KMS-11 (cell line): ENCODE results near the gene MRI1.
A peak's percentile ranks its signal among the peaks of the same experiment; 100 is the strongest.

Experiments used
- H2AFZ ChIP-seq: fragments of 200-600 bp; sonication (generic); 2 replicates; pipeline ENCODE4 v1.6.1; 2016; ENCODE audit warnings: antibody characterized with exemption, mixed run types, low read depth
- H3K27ac ChIP-seq: fragments of 200-600 bp; sonication (generic); 2 replicates; pipeline ENCODE4 v1.6.1; 2016; ENCODE audit warnings: mild to moderate bottlenecking, mixed run types
- H3K27me3 ChIP-seq: fragments of 200-600 bp; sonication (generic); 2 replicates; pipeline ENCODE4 v1.6.1; 2017; ENCODE audit warnings: mild to moderate bottlenecking, low read depth, mixed run types, moderate library complexity; ENCODE audit not compliant: insufficient read depth
- H3K36me3 ChIP-seq: fragments of 200-600 bp; sonication (generic); 2 replicates; pipeline ENCODE4 v1.6.1; 2017; ENCODE audit warnings: mild to moderate bottlenecking, mixed run types; ENCODE audit not compliant: insufficient read depth
- H3K4me1 ChIP-seq: fragments of 200-600 bp; sonication (generic); 2 replicates; pipeline ENCODE4 v1.6.1; 2016; ENCODE audit warnings: mild to moderate bottlenecking, low read depth, mixed run types; ENCODE audit not compliant: poor library complexity, severe bottlenecking
- H3K4me2 ChIP-seq: fragments of 200-600 bp; sonication (generic); 2 replicates; pipeline ENCODE4 v1.7.0; 2016; ENCODE audit warnings: mild to moderate bottlenecking, mixed run types
- H3K4me3 ChIP-seq: fragments of 200-600 bp; sonication (generic); IDR thresholded peaks from 2 replicates; pipeline ENCODE4 v1.6.1; 2017; ENCODE audit warnings: low read depth, low read length, mixed read lengths; ENCODE audit not compliant: insufficient read depth
- H3K79me2 ChIP-seq: fragments of 200-600 bp; sonication (generic); 2 replicates; pipeline ENCODE4 v1.6.1; 2016; ENCODE audit warnings: low read depth, mixed run types; ENCODE audit not compliant: insufficient read depth
- H3K9ac ChIP-seq: fragments of 200-600 bp; sonication (generic); 2 replicates; pipeline ENCODE4 v1.6.1; 2016; ENCODE audit warnings: mild to moderate bottlenecking, mixed run types
- H4K20me1 ChIP-seq: fragments of 200-600 bp; sonication (generic); 2 replicates; pipeline ENCODE4 v1.6.1; 2016; ENCODE audit warnings: mild to moderate bottlenecking, mixed run types; ENCODE audit not compliant: insufficient read depth
- TF ChIP-seq, protein P1 (sequence below): fragments of 200-600 bp; sonication (generic); conservative IDR thresholded peaks from 2 replicates; pipeline ENCODE4 v1.6.1; 2017; ENCODE audit warnings: low read depth, mild to moderate bottlenecking, antibody characterized with exemption, low read length, moderate library complexity, mixed read lengths

The MRI1 gene

GRCh38 chr19:13768510-13768909, 4.2 kb downstream of the MRI1 start:
- no peak overlapping the region for H3K4me2 ChIP-seq
- no peak overlapping the region for H3K4me3 ChIP-seq
- no peak overlapping the region for H3K9ac ChIP-seq
- H3K27ac ChIP-seq: no peak overlapping the region
- no peaks in the 10 kb centered on the region for H4K20me1 ChIP-seq
- TF ChIP-seq, protein P1, sequence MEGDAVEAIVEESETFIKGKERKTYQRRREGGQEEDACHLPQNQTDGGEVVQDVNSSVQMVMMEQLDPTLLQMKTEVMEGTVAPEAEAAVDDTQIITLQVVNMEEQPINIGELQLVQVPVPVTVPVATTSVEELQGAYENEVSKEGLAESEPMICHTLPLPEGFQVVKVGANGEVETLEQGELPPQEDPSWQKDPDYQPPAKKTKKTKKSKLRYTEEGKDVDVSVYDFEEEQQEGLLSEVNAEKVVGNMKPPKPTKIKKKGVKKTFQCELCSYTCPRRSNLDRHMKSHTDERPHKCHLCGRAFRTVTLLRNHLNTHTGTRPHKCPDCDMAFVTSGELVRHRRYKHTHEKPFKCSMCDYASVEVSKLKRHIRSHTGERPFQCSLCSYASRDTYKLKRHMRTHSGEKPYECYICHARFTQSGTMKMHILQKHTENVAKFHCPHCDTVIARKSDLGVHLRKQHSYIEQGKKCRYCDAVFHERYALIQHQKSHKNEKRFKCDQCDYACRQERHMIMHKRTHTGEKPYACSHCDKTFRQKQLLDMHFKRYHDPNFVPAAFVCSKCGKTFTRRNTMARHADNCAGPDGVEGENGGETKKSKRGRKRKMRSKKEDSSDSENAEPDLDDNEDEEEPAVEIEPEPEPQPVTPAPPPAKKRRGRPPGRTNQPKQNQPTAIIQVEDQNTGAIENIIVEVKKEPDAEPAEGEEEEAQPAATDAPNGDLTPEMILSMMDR: no peak
- H3K36me3 ChIP-seq: no peaks in the 10 kb centered on the region
- H3K4me1 ChIP-seq: no peaks in the 10 kb centered on the region
- H3K79me2 ChIP-seq: no peaks in the 10 kb centered on the region
- H2AFZ ChIP-seq: no peak overlapping the region
- no peaks in the 10 kb centered on the region for H3K27me3 ChIP-seq

GRCh38 chr19:13770013-13770635, 5.8 kb downstream of the MRI1 start:
- TF ChIP-seq, protein P1: no peak
- Histone ChIP-seq H3K79me2 (peaks cover 10% of the 10 kb centered on the region), H2AFZ (no peak overlapping the region), H3K36me3 (no peaks in the 10 kb centered on the region), H3K27ac (no peak overlapping the region), H3K4me1 (peaks cover 5% of the 10 kb centered on the region), H3K9ac (no peak overlapping the region), H3K4me2 (no peak overlapping the region), H4K20me1 (no peaks in the 10 kb centered on the region), H3K27me3 (no peaks in the 10 kb centered on the region), H3K4me3 (no peak overlapping the region)

- no peak within 1 kb of the TSS for H3K4me3 ChIP-seq
- peak within 1 kb of the TSS; percentile 70 for H3K9ac ChIP-seq
- H3K27ac ChIP-seq: peak within 1 kb of the TSS; percentile 40
- no peaks in the 10 kb centered on the region; the same call in 1 of the 2 replicates for H3K36me3 ChIP-seq
- H2AFZ ChIP-seq: peak within 1 kb of the TSS; percentile 81; the same call in 1 of the 2 replicates
- peaks cover 18% of the 10 kb centered on the region for H3K79me2 ChIP-seq
- no peaks in the 10 kb centered on the region for H3K27me3 ChIP-seq
- TF ChIP-seq, protein P1: no peak
- peak within 1 kb of the TSS; percentile 81 for H3K4me2 ChIP-seq
- H3K4me1 ChIP-seq: peaks cover 11% of the 10 kb centered on the region
- H4K20me1 ChIP-seq: no peaks in the 10 kb centered on the region
These were observed 10.2 kb downstream of the MRI1 start, which contains the start of gene C19orf53 for GRCh38 chr19:13774217-13775191. Gene C19orf53 (plus strand): TSS chr19:13774456. CDS start chr19:13774478, 22 bp downstream.

DNA sequence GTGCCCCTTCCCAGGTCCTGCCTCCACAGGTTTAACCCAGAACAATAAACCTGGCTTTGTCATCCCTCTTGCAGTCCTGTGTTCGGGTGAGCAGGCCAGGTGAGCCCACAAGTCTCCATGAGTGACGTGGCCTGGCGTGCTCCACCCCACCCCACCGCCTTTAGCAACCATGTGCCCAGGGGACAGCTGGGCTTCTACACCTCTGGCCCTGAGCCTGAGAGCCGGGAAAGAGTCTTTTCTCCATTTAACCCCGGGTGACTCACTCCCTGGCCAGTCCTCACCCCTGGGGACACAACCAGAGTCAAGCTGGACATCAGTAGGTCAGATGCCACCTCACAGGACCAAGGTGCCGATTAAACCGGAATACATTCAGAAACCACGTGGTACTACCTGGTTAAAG, 14.1 kb downstream of the MRI1 start:
- no peaks in the 10 kb centered on the region; the same call in 1 of the 2 replicates for H3K36me3 ChIP-seq
- peaks cover 11% of the 10 kb centered on the region for H3K4me1 ChIP-seq
- H3K27me3 ChIP-seq: no peaks in the 10 kb centered on the region
- no peak overlapping the region for H2AFZ ChIP-seq
- TF ChIP-seq, protein P1: no peak
- no peak overlapping the region for H3K9ac ChIP-seq
- peaks cover 18% of the 10 kb centered on the region for H3K79me2 ChIP-seq
- H3K4me3 ChIP-seq: no peak overlapping the region
- H4K20me1 ChIP-seq: no peaks in the 10 kb centered on the region
- no peak overlapping the region for H3K27ac ChIP-seq
- no peak overlapping the region for H3K4me2 ChIP-seq
